Germinal center (tissue), 1 donor: ENCODE data around the gene KCNJ4.

ENCODE experiments used
- DNase-seq: peaks from one replicate; pipeline ENCODE4 v3.0.0; 2012; ENCODE audit warnings: mixed read lengths, low spot score

KCNJ4 gene

DNA sequence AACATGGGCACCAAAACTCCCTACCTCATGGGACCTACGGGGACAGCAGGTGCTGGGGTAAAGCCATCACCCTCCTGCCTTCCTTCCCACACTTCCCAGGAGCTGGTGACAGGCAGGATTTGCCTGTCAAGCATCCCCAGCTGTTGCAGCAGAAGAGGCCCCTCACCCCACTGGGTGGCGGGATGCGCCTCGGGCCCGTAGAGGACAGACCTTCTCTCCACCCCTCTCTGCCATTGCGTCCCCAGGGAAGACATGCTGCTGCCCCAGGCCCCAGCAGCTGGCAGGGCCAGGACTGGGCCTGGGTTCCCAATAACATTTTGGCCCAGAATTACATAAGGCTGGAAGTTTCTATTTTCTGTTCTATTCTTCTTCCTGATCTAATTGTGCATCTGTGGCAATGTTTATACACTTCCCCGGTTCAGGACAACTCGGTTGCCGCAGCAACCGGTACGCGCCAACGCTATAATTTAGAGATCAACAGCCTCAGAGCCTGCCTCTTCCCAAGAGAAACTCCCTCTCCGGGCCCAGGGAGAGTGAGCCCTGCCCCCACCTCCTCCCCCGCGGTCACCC, 25.4 kb downstream of the KCNJ4 start:
- DNase-seq, result no peak

DNA sequence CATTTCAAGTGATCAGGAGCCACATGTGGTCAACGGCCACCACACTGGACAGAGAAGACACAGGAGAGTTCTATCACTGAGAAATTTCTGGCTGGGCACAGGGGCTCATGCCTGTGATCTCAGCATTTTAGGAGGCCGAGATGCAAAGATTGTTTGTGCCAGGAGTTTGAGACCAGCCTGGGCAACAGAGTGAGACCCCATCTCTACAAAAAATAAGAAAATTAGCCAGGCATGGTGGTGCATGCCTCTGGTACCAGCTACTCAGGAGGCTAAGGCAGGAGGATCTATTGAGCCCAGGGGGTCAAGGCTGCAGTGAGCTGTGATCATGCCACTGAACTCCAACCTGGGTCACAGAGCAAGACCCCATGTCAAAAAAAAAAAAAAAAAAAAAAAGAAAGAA, 26.3 kb downstream of the KCNJ4 start:
- no peak for DNase-seq

DNA sequence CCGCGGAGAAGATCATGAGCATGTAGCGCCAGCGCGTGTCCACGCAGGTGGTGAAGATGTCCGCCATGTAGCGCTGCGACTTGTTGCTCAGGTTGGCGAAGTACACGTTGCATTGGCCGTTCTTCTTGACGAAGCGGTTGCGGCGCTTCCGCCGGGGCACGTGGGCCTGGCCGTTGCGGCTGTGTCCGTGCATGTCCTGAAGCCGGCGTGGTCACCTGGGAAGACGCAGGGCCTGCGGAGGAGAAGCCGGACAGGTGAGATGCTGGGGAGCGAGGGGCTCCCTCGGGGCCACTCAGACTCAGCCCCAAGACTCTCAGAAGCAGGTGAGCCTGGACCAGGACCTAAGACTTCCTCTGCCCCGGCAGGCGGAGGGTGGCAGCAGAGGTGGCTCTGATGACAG, 27.1 kb downstream of the KCNJ4 start:
- DNase-seq, result no peak

DNA sequence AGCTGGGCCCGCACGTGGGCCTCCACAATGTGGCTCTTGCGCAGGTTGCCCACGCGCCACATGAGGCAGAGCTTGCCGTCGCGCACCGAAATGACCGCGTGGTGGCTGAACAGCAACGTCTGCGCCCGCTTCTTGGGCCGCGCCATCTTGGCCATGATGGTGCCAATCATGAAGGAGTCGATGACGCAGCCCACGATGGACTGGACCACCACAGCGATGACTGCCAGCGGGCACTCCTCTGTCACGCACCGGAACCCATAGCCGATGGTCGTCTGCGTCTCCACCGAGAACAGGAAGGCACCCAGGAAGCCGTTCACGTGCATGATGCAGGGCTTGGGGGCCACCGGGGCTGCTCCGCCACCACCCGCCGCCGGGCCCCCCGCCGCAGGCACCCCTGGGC, 27.5 kb downstream of the KCNJ4 start:
- no peak for DNase-seq

DNA sequence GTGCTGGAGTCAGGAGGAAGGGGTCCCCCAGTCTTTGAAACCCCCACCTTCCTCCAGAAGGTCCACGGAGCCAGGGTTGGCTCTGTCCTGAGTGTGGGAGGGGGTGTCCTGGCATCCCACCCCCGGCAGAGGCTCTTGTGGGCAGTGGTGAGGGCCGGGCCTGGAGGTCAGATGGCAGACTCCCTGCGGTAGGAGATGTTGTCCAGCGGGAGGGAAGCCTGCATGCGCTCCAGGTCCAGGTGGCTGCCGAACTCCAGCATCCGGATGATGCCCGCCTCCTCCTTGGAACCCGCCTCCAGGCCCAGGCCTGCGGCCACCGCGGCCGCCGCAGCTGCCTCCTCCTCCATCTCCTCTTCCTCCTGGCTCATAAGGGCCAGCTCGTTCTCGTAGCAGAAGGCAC, 28.4 kb downstream of the KCNJ4 start:
- DNase-seq, result no peak

DNA sequence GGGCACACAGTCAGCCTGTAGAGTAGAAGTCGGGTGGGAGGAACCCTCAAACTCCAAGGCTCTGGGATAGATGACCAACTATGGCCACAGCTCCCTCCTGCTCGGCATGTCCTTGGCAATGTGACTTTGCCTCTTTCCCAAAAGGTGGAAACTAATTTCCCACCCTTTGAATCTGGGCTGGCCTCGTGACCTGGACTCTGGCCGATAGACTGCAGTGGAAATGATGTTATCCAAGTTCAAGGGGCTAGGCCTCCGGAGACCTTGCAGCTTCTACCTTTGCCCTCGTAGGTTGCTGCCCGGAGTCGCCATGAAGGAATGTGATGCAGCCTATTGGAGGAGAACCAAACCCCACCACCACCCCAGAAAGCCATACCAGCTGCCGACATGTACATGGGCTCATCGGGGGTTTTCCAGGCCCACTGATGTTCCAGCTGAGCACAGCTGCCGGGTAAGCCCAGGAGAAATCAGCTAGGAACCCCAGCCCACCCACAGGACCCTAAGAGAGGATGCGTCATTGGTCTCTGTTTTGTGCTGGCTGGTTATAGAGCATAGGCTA, 30.4 kb downstream of the KCNJ4 start:
- DNase-seq, result no peak

DNA sequence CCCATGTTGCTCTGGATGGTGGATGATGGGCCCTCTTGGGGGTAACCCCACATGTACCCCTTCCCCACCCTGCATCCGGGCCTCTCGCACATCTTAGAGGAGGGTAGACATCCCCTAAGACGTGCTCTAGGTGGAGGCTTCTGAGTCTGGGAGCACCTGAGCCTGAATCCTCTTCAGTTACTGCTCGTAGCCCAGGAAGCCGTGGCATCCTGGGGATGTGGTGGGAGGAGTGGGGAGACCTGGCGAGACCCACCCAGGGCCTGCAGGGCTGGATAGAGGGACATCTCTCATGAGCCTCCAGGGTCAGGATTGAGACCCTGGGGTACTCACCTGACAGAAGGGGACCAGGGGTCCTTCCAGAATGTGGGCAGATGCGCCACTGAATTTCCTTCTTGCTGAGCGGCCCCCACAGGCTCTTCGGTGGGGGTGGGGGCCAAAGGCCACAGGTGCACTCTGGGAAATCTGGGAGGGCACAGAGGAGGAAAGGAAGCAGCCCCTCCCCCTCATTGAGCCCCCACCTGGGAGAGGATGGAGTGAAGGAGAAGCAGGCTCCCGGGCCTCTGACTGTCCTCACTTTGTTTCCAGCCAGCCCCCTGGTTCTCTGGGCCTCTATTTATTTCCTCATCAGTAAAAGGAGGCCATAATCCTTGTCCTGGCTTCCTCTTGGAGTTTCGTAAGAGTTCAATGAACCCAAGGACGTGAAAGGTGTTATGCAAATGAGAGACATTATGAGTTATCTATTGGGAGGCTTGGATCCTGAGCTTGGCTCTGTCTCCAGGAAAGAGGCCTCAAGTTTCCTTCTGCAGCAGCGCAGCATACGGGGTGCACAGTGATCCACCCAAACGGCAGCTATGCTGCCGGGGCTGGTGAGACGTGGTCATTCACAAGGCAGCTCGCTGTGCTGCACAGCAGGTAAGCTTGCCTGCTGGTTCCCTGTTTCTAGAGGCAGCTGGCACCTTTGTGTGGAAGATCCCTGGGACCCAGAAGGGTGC, 31.2 kb downstream of the KCNJ4 start:
- DNase-seq, result no peak

DNA sequence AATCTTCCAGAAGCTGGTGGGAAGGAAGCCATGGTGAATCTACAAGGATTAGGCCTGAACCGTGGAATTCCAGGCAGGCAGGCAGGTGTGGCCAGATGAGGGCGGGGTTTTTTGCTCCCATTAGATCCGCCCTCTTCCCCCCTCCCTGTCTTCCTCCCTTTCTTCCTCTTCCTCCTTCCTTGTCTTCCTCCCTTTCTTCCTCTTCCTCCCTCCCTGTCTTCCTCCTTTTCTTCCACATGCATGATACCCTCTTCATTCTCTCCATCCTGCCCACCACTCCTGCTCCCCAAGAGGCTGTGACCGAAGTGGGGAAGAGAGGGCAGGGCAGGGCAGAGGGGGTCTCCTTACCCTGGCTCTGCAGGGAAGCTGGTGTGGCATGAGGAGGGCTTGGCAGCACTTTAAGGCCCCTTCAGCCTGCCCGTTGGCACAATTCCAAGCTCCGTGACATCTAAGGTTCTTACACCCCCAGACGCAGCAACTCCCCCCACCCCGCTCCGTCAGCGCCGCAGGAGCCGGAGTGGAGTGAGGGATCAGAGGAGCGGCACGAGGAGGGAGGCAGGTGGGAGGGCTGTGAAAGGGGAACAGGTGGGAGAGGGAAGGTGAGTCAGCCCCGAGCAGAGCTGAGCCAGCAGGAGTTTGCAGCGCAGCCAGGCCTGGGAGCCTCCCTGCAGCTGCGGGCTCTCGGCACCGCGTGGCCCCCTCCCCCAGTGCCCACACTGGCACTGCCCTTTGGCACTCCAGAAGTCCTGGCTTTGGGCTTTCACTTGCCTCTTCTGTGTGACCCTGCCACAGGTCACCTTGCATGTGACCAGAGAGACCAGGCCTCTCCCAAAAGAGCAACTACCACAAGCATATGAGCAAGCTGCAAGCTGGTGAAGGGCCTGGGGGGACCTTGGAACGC, 32.1 kb downstream of the KCNJ4 start:
- no peak for DNase-seq

DNA sequence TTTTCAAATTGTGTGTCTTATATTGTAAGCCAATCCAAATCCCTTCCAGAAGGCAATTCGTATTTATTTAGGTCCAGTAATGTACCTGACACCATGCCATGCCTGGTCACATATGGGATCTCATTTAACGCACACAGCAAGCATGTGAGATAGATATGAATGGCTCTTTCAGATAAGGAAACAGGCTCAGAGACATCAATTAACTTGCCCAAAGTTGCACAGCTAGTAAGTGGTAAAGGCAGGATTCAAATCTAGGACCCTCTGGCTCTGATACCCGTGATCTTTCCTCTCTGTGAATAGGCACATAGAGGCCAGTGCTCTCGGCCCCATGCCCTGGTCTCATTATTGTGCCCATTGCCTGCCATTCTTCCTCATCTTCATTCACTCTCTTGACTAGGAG, 34.3 kb downstream of the KCNJ4 start:
- DNase-seq, result no peak

DNA sequence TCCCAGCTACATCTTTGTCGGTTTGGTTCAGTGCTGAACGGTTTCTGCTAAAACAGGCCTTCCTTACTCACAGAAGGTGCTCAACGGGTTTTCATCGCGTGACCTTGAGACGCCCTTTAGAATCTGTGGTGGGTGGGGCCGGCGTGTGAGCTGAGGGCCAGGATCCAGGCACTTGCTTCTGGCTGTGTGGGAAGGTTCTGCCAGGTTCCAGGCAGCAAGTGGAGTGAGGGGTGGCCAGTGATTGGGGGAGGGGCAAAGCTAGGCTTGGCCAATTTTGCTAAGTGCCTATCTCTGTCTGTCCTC, 35.2 kb downstream of the KCNJ4 start:
- DNase-seq, result no peak

DNA sequence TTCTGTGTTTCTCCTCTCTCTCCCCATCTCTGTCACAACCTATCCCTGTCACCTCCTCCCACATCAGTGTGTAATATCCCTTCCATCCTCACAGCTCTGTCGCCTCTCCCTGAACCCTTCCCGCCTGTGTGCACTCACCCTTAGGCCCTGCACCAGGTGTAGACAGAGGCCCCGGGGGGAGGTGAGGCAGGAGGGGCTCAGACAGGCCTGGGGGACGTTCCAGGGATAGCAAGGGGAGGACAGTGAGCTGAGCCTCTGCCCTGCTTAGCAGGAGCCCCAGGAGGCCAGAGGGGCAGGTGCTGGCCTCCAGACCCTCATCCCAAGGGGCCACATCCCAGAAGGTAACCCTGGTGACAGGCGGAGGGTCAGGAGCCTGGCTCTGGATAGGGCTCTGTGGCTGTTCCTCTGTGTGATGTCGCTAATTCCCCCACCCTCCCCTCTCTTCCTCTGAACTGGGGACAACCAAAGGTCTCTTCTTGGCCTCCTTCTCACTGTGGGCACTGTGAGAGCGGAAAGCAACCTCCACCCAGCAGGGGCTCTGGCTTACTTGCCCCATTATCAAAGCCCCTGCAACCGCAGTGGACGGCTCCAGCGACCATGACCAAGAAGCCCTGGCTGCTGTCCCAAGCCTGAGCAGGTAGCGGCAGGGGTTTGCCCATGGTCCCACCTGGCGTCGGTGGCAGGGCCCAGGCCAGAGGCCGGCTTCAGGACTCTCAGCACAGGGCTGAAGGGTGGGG, 35.7 kb downstream of the KCNJ4 start:
- no peak for DNase-seq

DNA sequence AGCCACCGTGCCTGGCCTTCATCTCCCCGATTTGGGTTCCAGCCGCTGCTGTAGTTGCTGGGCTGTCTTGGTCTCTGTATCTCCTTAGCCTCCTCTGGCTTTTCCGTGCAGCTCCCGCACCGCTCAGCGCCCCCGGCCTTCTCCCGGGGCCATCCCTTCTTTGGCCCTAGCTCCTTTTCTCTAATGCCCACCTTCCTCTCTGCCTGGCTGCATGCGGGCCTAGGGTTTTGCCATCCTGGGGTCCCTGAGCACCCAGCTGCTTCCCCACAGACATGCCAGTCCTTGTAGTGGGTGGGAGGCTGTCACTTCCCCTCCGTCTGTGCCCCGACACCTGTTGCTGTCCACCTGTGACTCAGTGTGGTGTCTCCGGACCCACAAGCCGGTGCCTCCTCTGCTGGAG, 36.4 kb downstream of the KCNJ4 start:
- DNase-seq, result no peak

DNA sequence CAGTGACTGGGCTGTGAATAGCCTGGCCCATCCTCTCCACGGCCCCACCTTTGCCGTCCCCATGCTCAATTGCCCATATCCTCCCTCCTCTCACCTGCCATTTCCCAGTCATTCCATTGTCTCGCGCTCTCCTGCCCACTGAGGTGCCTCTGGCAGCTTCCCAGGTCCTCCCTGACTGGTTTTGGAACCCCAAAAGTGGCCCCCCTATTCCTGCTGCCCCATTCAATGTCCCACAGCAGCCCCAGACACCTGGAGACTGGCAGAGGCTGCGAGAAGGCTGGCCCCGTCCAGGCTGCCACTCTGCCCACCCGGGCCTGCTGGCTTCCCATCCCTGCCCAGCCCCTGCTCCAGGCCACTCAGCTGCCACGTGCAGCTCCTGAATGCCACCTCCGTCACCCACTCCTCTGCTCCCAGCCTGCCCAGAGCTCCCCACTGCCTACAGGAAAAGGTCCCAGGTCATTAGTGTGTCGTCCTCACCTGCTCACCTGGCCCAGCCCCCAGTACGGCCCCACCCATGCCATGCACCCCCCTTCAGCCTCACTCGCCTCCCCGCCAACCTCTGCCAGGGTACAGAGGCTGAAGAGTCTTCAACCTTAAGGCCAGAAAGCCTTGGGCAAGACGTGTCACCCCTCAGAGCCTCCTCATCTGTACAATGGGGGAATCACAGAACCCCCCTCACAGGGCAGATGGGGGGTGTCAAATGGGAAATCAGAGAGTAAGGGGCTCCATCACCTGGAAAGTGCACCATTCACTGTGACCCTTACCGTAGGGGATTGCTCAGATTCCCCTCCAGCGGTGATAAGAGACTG, 37.5 kb downstream of the KCNJ4 start:
- DNase-seq, result no peak

DNA sequence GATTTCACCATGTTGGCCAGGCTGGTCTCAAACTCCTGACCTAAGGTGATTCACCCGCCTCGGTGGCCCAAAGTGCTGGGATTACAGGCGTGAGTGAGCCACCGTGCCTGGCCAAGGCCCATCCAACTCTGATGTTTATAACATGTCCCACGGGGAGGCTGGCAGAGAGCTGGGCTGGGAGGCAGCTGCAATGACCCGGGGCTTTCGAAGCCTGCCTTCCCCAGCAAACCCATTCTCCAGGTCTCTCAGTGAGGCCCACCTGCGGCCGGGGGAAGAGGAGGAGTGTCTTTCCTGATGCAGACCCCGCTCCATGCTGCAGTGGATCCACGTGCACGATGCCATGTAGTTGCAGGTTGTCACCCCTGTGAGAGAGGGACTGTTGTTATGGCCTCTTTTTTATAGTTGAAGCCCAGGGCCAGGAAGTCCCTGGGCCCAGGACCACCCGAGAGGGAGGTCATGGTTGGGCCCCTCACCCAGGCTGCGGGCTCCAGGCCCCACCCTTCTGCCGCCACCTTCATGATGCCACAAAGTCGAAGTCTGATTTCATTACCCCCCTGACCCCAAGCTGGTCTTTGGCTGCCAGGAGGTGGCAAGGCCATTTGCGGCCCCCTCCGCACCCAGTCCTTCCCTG, 38.3 kb downstream of the KCNJ4 start:
- DNase-seq, result no peak

DNA sequence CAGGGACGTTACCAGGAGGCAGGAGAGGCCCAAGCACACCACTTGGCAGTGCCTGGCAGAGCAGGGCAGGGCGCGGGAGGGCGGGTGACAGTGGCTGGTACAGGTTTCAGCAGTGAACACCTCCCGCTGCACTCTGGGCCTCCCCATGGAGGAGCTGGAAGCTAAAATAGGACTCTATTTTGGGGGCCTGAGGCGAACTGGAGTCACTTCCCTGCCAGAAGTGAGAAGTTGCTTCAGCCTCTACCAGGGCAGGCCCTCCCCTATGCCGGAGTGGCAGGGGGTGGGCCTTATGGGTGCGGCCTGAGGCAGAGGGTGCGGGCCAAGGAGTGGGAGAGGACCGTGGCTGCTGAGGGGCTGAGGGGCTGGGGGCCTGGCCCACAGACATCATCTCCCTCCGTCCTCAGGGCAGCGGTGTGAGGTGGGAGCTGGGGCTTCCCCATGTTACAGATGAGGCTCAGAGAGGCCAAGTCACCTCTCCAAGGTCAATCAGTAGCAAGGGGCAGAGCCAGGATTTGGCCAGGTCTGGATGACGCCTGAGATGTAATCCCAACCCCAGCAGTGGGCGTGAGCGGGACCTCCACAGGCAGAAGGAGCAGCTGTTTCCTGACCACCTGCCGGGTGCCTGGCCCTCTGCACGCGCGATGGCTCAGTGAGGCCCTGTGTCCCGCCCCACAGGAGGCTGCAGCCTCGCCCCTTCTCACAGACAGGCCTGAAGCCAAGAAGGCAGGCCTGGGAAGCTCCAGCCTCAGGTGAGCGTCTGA, 39.3 kb downstream of the KCNJ4 start:
- DNase-seq, result no peak

DNA sequence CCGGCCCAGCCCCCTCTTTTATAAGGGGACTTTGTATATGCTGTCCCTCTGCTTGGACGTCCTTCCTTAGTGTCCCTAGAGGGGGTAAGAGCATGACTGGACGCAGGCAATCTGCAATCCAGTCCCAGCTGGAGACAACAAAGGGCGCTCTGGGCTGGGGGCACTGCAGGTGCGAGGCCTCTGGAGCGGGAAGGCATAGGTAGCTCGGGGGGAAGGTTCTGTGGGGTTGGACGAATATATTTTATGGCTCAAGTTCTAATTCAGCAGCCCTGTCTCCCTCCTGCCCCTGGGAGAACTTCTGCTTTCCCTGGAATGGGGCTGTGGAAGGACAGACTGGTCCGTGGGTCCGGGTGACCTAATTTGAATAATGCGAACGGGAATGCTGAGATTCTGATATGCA, 40.0 kb downstream of the KCNJ4 start:
- DNase-seq, result no peak

DNA sequence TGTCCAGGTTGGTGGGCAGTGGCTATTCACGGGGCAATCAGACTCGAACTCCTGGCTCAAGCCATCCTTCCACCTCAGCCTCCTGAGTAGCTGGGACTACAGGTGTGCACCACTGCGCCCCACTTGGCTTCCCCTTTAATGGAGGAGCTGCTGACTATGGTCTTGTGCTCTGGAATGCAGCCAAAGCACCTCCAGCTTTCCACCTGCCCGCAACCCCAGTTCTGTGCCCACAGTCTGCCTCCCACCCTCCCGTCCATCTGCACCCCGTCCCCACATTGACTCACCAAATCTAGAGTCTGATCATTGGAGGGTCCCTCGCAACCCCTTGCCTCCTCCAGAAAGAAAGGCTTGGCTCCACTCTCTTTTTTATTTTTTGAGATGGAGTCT, 41.0 kb downstream of the KCNJ4 start:
- no peak for DNase-seq

DNA sequence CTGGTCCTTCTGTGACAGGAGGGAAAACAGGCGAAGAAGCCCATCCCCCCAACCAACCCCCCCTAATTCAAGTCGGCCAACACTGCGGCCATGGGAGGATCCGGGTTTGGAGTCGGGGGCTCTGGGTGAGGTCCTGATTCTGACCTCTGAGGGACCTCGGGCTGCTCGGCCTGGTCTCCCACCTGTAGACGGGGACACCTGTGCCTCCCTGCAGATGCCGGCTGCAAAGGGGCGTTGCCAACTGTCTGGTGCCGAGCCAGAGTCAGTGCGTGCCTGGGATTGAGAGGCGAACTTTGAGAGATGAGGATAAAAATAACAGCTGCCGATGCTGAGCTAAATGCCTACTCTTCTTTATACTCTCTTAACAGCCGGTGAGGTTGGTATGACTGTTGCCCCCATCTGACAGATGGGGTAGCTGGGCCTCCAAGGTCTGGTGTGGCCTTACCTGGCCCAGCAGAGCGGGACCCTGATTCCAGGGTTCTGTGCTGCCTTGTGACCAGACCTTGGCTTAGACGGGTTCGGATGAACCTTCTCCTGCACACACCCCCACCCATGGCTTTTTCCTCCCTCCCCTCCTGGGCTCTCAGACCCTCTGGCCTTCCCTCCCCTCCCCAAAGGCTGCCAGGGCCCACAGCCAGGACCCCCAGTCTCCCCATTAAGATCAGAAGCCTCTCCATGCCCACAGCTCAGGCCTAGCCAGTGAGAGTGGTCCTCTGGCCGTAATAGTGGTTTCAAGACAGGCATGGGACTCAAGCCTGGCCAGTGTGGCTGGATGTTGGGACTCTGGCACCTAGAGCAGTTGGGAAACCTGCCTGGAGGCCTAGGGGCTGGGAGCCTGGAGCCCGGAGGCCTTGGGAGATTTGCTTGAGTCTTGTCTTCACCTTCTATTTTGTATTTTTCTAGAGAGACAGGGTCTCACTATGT, 41.7 kb downstream of the KCNJ4 start:
- no peak for DNase-seq
